GM19438 (cell line): ENCODE data around the gene MYLK.

ENCODE experiments used
- ATAC-seq: cut with Tn5 transposase; IDR thresholded peaks from one replicate; pipeline ENCODE4 v1.9.1; 2021; ENCODE audit warnings: low read depth; ENCODE audit not compliant: unreplicated experiment

The MYLK gene

DNA sequence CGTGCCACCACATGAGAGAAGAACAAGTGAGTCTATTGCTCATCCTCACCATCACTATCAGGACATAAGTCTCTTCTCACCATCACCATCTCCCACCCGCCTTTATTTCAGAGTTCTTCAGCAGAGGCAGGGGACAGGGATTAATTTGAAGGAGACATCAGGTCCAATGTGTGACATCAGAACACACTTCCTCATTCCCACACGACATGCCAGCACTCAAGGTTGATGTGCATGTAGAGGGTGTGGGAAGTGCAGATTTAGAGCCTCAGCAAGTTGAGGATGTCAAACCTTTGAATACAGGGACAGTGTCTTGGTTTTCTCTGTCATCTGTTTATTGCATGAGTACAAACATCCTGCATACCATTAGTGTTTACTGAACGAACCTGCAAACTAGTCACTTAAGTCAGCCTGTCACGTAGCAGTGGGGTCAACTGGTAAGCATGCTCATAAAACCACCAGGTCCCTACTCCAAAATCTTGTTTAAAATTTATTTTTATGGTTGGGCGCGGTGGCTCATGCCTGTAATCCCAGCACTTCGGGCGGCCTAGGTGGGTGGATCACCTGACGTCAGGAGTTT, 104.4 kb downstream of the MYLK start:
- ATAC-seq, result no peak

DNA sequence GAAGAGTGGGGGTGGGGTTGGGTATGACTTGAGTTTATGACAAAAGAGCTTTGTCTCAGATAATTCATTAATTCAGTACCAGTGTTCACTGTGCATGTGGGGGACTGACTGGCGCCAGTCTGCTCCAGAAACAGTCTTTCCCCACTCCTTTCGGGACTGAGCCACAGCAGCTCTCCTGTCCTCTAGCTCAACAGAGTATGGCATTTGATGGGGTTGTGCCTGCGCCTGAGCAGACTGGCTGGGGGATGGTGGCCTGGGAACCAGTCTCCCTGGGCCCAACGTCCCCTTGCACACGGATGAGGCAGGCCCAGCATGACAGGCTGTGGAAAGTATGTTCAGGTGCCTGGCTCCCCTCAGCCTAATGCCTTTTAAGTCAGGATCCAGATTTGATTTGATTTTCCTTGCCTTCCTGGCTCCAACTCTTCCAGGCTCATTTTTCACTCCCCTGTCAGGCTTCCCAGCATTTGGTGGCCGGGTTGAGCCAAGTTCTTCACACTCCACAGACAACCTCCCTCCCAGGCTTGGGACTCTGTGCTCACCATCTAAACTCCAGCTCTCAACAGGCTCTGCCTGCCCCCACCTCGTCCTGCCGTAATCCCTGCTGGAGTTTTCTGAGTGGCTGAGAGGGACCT, 105.0 kb downstream of the MYLK start:
- no peak for ATAC-seq

DNA sequence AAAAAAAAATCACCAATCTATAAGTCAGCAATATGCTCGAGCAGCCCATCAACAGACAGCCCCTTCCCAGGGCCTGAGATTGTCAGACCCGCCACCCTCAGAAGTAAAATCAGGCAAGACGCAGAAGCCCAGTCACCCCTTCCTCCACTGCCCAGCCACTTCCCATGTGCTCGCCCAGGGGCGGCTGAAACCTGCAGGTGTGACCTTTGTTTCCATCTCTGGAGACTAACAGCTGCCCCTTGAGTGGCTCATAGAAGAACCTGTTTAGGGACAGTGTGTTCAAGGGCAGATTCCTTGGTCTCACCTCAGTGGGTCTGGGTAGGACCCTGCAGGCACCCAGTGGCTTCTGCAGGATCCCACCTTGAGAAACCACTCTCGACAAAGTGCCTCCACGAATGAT, 105.6 kb downstream of the MYLK start:
- no peak for ATAC-seq

DNA sequence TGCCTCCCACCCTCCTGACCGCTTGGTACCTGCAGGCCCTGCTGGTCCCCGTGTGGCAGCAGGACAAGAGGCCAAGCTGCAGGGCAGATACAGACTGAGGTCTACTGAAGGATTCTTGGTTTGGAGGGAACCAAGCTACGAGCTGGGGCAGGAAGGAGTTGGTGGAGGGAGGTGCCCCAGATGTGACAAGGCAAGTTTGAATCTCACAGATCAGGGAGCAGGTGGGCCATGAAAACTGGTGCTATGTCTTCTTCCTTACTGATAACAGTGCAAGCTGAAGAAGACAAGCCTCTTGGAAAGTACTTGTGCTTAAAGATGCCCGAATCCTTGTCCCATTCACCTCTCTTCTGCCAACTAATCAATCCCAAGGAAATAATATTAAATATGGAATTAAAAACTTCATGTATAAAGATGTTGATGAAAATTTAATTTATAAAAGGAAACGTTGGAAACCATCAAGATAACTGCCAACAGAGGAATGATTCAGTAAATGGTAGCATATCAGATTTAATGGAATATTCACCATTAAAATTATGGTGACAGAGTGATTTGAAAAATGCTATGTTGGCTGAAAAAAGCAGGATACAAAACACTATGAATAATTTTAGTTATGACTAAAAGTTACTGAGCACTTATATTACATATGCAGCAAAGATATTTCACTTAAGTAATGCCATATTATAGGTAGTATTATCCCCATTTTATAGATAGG, 107.9 kb downstream of the MYLK start:
- ATAC-seq, result no peak

DNA sequence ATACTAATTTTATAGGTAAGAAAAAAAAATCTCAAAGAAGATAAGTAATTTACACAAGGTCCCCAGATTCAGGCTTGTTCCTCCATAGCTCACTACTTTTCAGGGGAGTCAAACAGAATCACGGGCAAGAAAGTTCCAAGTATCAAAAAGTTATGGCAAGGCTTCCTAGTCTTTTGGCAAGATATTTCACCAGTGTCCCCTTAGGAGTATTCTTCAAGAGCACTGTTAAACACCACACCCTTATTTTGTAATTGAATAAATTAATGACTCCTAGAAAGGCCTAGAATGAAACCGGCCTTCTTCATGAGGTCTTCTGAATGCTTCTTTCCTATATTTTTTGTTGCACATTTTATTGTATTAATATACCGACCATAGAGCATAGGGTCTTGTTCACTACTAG, 109.7 kb downstream of the MYLK start:
- no peak for ATAC-seq

DNA sequence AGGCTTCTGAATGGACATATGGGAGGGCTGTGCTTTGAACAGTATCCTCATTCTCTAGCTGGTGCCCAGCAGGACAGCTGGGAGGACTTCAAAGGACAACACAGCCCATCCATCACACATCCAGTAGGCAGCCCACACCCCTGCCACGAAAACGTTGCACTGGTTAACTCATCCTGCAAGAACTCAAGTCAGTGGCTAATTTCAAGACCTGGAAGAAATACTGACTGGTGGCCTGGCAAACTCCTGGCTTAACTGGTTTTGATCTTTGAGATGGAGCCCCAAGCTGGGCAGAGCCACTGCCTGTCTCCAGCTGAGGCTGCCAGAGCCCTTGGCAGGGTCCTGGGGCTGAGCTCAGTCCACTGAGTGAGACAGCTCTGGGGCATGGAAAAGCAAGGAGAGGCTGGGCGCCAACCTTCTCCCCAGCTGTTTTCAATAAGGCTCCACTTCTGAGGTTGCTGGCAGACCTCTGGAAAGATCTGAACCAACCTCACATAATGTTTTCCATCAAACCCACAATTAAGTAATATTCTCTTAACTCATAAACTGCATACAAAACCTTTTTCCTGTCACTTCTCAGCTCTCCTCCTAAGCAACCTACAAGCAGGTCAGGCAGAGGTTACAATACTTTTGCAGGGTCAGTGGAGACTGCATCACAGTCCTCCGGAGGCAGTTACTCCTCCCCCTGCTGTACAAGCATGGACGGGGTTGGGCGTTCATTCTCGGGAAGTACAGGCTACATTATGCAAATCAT, 110.3 kb downstream of the MYLK start:
- ATAC-seq, result no peak

DNA sequence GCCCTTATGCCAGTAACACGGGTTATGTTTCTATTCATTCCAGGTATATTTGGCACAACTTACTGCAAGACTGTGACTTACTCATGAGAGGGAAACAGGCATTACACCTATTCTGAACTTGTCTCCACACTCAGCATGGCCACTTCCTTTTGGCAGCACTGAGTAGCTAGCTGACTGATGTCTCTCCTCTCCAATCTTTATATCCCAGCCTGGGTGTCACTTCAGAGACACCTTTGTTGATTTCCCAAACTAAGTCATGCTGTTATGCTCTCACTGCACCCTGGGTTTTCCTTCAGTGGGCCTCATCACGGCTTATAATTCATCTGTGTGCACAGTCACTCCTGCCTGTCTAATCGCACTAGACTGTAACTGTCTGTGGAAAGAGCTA, 114.8 kb downstream of the MYLK start:
- no peak for ATAC-seq

DNA sequence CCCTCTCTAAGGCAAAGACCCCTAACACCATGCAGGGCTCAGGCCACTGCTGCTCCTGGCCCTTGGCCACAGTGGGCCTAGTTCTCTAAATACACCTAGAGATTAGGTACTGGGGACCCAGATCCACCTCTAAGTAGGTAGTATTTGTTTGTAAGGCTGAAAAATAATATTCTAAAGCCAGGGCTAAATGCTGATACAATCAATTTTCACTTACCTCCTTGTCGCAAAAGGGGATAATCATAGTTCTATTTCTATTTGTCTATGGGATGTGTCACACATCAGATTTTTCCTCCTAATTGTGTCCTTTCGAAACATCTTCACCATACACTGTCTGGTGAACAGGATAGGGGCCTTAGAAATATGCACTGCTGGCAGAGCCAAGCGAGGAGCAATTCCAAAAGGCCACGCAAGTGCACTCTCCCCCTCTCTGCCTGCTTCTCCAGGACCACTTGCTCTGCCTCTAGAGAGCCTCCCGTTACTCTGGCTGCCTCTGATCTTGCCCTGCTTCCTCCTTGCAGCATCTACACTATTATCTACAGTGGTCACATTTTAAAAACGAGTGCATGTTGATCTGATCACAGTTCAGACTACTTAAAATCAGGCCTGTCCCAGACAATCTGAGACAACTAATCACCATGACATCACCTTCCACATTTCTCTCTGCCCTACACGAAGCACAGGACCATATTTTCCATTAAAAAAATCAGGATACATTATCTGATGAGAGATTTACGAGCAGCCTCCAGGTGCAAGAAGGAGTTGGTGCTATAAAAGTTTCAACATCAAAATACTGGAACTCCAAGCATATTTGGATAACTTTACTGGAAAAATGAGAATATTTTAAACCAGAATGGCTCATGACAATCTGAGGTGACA, 115.4 kb downstream of the MYLK start:
- no peak for ATAC-seq

DNA sequence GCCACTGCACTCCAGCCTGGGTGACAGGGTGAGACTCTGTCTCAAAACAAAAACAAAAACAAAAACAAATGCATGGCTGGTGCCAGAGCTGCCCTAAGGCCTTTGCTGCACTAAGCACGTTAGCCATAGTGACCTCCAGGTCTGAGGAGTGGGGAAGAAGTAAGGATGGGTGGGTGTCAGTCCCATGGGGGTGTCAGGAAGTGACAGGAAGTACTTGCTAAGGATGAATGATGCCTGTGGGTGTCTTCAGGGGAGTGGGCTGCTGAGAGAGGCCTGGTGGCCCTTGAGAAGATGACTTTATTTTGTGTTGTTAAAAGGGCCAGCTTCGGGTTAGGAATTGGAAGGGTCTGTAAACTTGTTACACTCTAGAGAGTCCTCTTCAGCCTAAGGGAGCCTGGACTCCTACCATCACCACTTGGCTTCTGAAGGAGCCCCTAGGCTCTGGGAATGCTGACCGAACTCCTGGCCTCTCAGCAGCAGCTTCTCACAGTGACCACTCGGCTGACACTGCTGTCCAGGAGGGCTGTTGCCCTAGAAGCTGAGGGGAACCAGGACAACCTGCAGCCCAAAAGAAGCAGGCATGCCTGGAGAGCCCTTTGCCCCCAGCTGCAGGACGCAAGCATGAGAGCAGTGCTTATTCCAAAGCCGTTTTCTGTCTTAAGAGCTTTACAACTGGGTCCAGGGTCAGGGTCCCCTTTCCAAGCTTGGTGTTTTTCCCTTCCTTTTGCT, 116.4 kb downstream of the MYLK start:
- ATAC-seq, result no peak

DNA sequence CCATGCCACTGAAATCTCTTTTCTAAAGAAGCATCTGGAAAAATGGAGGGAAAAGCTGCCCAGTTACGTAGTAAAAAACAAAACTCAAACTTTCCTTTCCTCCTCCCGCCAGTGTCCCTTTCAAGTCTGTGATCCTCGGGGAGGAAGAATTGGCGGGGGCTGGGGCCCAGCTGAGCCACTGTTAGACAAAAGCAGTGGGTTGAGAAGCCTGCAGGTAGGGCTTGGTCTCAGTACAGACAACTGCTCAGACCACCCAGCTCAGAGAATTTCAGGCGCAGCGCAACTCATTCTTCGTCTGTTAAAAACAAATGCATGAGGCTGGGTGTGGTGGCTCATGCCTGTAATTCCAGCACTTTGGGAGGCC, 117.1 kb downstream of the MYLK start:
- ATAC-seq, result no peak

DNA sequence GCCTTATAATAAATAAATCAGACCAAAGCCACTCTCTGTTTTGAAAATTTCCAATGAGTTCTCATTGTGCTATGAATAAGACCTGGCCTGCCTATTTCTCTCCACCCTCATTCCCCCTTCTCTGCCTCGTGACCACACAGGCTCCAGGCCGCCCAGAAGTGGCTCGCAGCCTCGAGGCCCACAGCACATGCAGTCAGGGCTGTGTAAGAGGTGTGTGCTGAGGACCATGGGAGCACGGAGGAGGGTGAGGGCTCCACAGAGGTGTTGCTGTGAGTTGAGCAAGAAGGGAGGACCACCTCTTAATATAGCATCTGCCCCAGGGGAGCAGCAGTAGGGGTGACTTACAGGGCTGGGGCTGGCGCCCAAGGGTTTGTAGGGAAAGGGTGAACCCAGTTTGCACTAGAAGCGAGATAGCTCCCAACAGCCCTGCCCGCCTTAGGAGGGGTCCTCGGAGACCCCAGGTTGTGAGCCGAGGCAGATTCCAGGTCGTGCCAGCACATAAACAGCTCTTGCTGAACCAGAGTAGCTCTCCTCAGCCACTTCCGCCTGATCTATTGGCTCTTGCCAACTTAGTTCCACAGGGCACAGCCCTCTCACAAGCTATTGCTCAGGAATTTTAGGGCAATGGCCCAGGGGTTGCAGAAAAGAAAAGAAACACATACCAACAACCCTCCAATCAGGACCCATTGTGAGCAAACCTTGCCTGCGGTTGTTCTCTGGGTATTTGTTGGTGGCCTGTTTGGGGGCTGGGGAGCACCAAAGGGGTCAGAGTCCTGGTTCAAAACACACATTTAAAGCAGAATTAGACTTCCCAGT, 117.7 kb downstream of the MYLK start:
- no peak for ATAC-seq

DNA sequence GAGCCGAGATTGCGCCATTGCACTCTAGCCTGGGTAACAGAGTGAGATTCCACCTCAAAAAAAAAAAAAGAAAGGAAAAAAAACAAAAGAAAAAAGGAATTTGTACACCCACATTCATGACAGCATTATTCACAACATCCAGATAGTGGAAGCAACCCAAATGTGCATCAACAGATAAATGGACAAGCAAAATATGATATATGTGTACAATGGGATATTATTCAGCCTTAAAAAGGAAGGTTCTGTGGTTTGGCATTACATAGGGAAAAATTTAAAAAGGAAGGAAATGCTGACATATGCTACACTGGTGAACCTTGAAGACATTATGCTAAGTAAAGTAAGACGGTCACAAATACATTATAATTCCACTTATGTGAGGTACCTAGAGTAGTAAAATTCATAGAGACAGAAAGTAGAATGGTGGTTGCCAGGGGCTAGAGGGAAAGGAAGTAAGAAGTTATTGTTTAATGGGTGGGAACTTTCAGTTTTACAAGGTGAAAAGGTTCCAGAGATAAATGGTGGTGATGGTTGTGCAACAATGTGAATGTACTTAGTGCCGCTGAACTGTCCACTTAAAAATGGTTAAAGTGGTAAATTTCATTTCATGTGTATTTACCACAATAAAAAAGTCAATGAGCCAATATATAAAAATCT, 118.5 kb downstream of the MYLK start:
- ATAC-seq, result peak; percentile 80

DNA sequence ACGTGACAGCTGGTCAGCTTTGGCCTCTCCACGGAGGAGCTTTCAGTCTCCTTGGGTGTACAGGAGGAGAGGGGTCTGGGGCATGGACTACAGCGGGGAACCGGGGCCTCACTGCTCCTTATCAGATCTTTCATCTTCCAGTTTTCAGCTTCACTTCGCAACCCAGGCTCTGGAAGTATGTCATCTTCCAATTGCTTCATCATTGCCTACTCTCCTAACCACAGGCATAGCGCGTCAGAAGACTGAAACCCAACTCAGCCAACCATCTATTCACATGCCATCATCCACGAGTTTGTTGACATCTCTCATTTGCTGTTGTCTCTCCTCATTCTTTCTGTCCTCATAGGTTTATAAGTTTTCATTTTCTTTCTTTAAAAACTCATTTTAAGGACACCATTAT, 119.5 kb downstream of the MYLK start:
- ATAC-seq, result no peak

DNA sequence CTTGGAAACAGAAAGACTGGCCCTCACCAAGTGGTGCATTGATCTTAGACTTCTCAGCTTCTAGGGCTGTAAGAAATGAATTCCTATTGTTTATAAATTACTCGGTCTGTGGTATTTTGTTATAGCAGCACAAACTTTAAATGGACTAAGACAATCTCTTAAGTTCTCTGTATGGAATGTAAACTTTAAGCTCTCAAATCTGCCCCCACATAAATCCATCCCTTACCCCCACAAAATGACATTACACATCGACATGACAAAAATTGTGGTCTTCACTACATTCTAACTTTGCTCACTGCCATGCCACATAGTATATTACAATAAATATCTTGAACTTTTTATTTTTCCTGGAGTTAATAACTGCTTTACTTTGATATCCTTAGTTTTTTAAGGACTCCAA, 121.3 kb downstream of the MYLK start:
- no peak for ATAC-seq

DNA sequence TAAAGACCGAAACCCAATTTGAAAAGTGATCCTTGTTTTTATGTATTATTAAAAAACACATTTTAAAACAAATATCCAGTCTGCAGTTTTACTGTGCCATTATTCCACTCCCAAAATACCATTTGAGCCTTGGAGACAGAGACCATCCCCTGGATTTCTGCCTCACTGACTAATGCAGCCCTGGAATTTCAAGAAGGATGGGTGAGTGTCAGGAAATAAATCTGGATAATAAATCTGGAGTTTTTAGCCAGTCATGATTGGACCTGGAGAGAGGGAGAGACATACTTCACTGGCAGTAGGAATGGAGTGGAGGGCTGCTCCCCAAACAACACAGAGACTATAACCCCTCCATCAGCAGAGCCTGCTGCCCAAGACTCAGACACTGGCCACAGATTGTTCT, 123.3 kb downstream of the MYLK start:
- no peak for ATAC-seq

DNA sequence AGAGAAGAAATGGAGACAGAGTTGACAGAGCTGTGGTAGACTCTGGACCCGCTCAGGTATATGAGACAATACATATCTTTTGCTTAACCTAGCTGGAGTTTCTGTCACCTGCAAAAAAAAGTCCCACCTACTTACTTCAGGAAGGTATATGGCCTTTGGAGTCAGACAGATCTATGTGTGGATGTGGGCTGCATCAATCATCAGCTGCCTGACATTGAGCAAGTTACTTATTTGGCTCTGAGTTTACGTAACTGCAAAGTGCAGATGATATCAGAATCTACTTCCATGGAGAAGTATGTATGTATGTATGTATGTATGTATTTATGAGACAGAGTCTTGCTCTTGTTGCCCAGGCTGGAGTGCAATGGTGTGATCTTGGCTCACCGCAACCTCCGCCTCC, 124.3 kb downstream of the MYLK start:
- ATAC-seq, result no peak

DNA sequence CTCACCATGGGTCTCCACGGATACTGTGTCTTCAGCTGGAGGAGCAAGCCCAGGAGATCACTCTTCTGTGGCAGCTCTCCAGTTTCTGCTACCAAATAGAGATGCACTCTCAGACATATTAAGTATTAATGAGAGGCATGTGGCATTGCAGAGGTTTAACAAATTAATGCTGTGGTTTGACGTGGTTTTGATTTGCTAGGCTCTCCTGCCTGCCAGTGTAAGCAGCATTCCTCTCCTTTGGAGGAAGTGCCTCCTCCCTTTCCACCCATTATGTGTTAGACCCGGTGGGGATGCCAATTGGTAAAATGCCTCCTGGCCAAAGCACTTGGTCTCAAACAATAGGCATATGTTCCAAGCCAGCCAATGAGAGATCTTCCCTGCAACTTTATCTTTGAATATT, 124.8 kb downstream of the MYLK start:
- no peak for ATAC-seq

DNA sequence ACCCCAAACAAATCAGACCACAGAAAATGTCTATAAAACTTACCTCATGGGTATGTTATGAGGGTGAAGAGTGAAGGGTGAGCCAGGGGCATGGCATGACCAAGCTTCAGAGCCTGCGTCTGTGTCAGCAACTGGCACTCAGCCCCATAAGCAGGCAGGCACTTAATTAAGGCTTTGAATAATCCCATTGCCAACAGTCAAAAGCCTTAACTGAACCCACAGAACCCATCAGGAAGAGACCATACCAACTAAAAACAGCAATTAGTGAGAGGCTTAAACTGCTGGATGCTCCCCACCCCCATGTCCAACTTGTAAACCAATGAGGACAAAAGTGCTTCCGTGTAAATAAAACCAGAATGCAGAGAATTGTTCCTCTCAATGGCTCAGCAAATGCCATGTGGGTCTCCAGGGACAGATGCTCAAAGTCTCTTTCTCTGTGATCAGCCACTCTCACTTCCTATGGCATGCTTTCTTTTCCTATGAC, 126.0 kb downstream of the MYLK start:
- no peak for ATAC-seq
